HepG2 (cell line): Measurements from ENCODE around the gene NATD1. TPM values are rescaled to one million over a fixed set of nuclear protein-coding genes. Genes with fewer than 3 reads are reported as not detected.

Source experiments
- ATAC-seq: fragments of 200-7000 bp; cut with Tn5 transposase; 3 replicates; pipeline ENCODE4 v1.9.1; 2020; ENCODE audit warnings: mild to moderate bottlenecking, moderate library complexity
- BruUV-seq: library from RNA; stranded (reverse); fragments of 400-500 nt; replicated peaks from 2 replicates; lab custom pipeline; 2021; lab: Mats Ljungman, UMichigan
- CTCF ChIA-PET: fragments of 300-600 bp; formaldehyde crosslinking; extraction: SDS; loops from one replicate; lab custom pipeline; 2021; ENCODE audit warnings: low total read pairs, inconsistent platforms, low intra/inter-chr PET ratio; lab: Yijun Ruan, JAX
- POLR2A ChIA-PET: fragments of 350-600 bp; sonication (Branson Sonifier 250); formaldehyde crosslinking; loops from one replicate; lab custom pipeline; 2020; ENCODE audit warnings: antibody characterized with exemption, inconsistent platforms; lab: Yijun Ruan, JAX
- DNase-seq: peaks from one replicate; pipeline ENCODE4 v3.0.0-alpha.2; 2015; ENCODE audit warnings: low spot score
- FAIRE-seq: peaks from 3 replicates; lab custom pipeline; 2011; peaks lifted over from hg19 to GRCh38; lab: Jason Lieb, UNC
- H2AFZ ChIP-seq: one replicate; pipeline ENCODE4 v1.6.1; 2011; ENCODE audit warnings: low read length, inconsistent platforms
- H3K27ac ChIP-seq: fragments of 300-600 bp; 3 replicates; pipeline ENCODE4 v1.8.0; 2011; ENCODE audit warnings: mixed run types, mild to moderate bottlenecking, mixed read lengths, low read length, inconsistent platforms; ENCODE audit not compliant: insufficient read depth; ENCODE audit errors: extremely low read length
- H3K27me3 ChIP-seq, 2 experiments: fragments of 200-600 bp in 1 of 2; 2 replicates in 1 of 2; 3 replicates in 1 of 2; pipeline versions ENCODE4 v1.6.0 to v1.8.0; 2011; ENCODE audit warnings: low read length in 2 of 2, mild to moderate bottlenecking in 2 of 2, moderate library complexity in 2 of 2, inconsistent platforms in 1 of 2; ENCODE audit not compliant: insufficient read depth in 2 of 2, control insufficient read depth in 1 of 2
- H3K36me3 ChIP-seq, 2 experiments: fragments of 200-600 bp in 1 of 2; replicated peaks in 1 of 2; 2 replicates in 1 of 2; 3 replicates in 1 of 2; pipeline versions ENCODE4 v1.5.1 to v1.8.0; 2011; ENCODE audit warnings: low read length in 2 of 2, inconsistent platforms in 1 of 2; ENCODE audit not compliant: insufficient read depth in 2 of 2, control insufficient read depth in 1 of 2
- H3K4me1 ChIP-seq: 2 replicates; pipeline ENCODE4 v1.5.1; 2012; ENCODE audit warnings: low read length, inconsistent platforms; ENCODE audit not compliant: insufficient read depth
- H3K4me2 ChIP-seq: 2 replicates; pipeline ENCODE4 v1.6.0; 2011; ENCODE audit warnings: low read depth, low read length, inconsistent platforms
- H3K4me3 ChIP-seq, 3 experiments: fragments of 200-600 bp in 1 of 3; sonication (generic), shearing (Covaris generic) in 1 of 3; replicated peaks in 1 of 3; 2 replicates each; pipeline ENCODE4 v1.5.1; 2011 to 2016; ENCODE audit warnings: low read length in 3 of 3, inconsistent platforms in 2 of 3, low read depth in 2 of 3, mild to moderate bottlenecking in 2 of 3, control low read depth in 1 of 3, mixed read lengths in 1 of 3; ENCODE audit not compliant: insufficient read depth in 1 of 3
- H3K79me2 ChIP-seq: one replicate; pipeline ENCODE4 v1.6.1; 2011; ENCODE audit warnings: low read length, inconsistent platforms; ENCODE audit not compliant: insufficient read depth
- H3K9ac ChIP-seq: 2 replicates; pipeline ENCODE4 v1.6.0; 2011; ENCODE audit warnings: mild to moderate bottlenecking, low read depth, low read length, inconsistent platforms; ENCODE audit not compliant: insufficient read depth
- H3K9me3 ChIP-seq: 2 replicates; pipeline ENCODE4 v1.5.1; 2012; ENCODE audit warnings: mild to moderate bottlenecking, low read length
- H4K20me1 ChIP-seq: 2 replicates; pipeline ENCODE4 v1.6.0; 2011; ENCODE audit warnings: inconsistent platforms, mild to moderate bottlenecking, low read length, moderate library complexity; ENCODE audit not compliant: insufficient read depth
- AGO2 ChIP-seq: fragments of 200-400 bp; formaldehyde crosslinking; optimal IDR thresholded peaks from 2 replicates; pipeline ENCODE3; 2017; ENCODE audit warnings: mild to moderate bottlenecking, low read depth, low read length, moderate library complexity
- CCAR2 ChIP-seq: fragments of 200-400 bp; formaldehyde crosslinking; optimal IDR thresholded peaks from 2 replicates; pipeline ENCODE3; 2018; ENCODE audit warnings: low read depth, mild to moderate bottlenecking, low read length, moderate library complexity
- HIVEP1 ChIP-seq: sonication (generic); formaldehyde crosslinking; IDR thresholded peaks from 2 replicates; pipeline ENCODE4 v1.4.0; 2020; ENCODE audit warnings: mild to moderate bottlenecking, missing genetic modification reagents
- HOXA5 ChIP-seq: sonication (generic); formaldehyde crosslinking; IDR thresholded peaks from 2 replicates; pipeline ENCODE4 v1.4.0; 2020; ENCODE audit warnings: missing genetic modification reagents
- MEIS2 ChIP-seq: sonication (generic); formaldehyde crosslinking; IDR thresholded peaks from 2 replicates; pipeline ENCODE4 v1.9.0; 2021; ENCODE audit warnings: mild to moderate bottlenecking, missing genetic modification reagents
- MZF1 ChIP-seq: sonication (generic); formaldehyde crosslinking; IDR thresholded peaks from 2 replicates; pipeline ENCODE4 v1.8.1; 2023; ENCODE audit warnings: mild to moderate bottlenecking, missing genetic modification reagents, borderline replicate concordance
- ZFP36 ChIP-seq: fragments of 150-350 bp; IDR thresholded peaks from 2 replicates; pipeline ENCODE4 v1.6.1; 2018; ENCODE audit warnings: borderline replicate concordance, low read length, low read depth; ENCODE audit not compliant: partially characterized antibody
- ZMYM3 ChIP-seq: sonication (generic); formaldehyde crosslinking; IDR thresholded peaks from 2 replicates; pipeline ENCODE4 v1.5.1; 2020; ENCODE audit warnings: mild to moderate bottlenecking, missing genetic modification reagents
- ZNF747 ChIP-seq: sonication (generic); formaldehyde crosslinking; IDR thresholded peaks from 2 replicates; pipeline ENCODE4 v1.8.1; 2023; ENCODE audit warnings: missing genetic modification reagents, mild to moderate bottlenecking, borderline replicate concordance
- ZNF768 ChIP-seq: sonication (generic); formaldehyde crosslinking; IDR thresholded peaks from 2 replicates; pipeline ENCODE4 v1.4.0; 2020; ENCODE audit warnings: missing genetic modification reagents
- WGBS: methylation state at CpG from one replicate; pipeline ENCODE4 v1.1.6; 2017; ENCODE audit warnings: low lambda C conversion rate; 5-methylcytosine and 5-hydroxymethylcytosine counted together
- in situ Hi-C: cut with HindIII; loops from 2 replicates; pipeline ENCODE4 v1.10.0; 2017; ENCODE audit warnings: low pct_unique_long_range_greater_than_20kb; ENCODE audit not compliant: extremely low pct_ligation_motif_present
- intact Hi-C: fragments of 100-400 bp; cut with micrococcal nuclease; formaldehyde crosslinking; loops from one replicate; pipeline ENCODE4 v1.10.0; 2022; ENCODE audit not compliant: unreplicated experiment
- polyA plus RNA-seq, 8 experiments: library from polyadenylated mRNA; depleted of rRNA in 3 of 8; stranded (reverse) in 7 of 8; unstranded in 1 of 8; fragments of >200 nt; fragmentation: Illumina TruSeq in 4 of 8; extraction: Trizol in 4 of 8; gene quantifications; 2 replicates each; pipeline versions ENCODE4 v1.2.1 to v1.2.3, GENCODE V29; 2011 to 2016; ENCODE audit warnings: low read depth in 4 of 8, missing spikeins in 1 of 8, mixed read lengths in 1 of 8; ENCODE audit not compliant: insufficient read depth in 1 of 8
- total RNA-seq, 5 experiments: library from RNA; depleted of rRNA; stranded (reverse); fragments of >200 nt; fragmentation: Illumina TruSeq; extraction: Trizol; gene quantifications; 2 replicates each; pipeline ENCODE4 v1.2.3, GENCODE V29; 2016; ENCODE audit warnings: low read depth in 1 of 5

NATD1 gene
- total and polyA plus RNA-seq, 2 of the 13 experiments (the other 11 are each of a cell fraction or from before 2014, with no cell fraction given), result 0.31 to 2.3 TPM

GRCh38 chr17:21300601-21301571 lies 47.7 kb upstream of the NATD1 start (continued):
- TF ChIP-seq MEIS2 (no peak), ZFP36 (peak; percentile 71), ZNF747 (CRISPR knock-in tag) (no peak), AGO2 (peak; percentile 9), HIVEP1 (no peak), MZF1 (CRISPR knock-in tag) (no peak)
- TF ChIP-seq, all 625 proteins: peak for 2

- intact Hi-C loops (no loop called here), in situ Hi-C loops (loop anchor here (25.0 kb wide), 1 partner anchor 462 kb away; no protein-coding TSS in a partner anchor)
- BruUV-seq, result no TSS peak
- FAIRE-seq (no peak), ATAC-seq (no peak), DNase-seq (no peak)
- no peak for TF ChIP-seq CCAR2
- TF ChIP-seq ZNF768 (CRISPR knock-in tag), result peak; percentile 98
- peak; percentile 73 for TF ChIP-seq ZMYM3 (CRISPR knock-in tag)
- TF ChIP-seq HOXA5, result no peak
- no peaks in the 10 kb centered on the region for H3K9me3 ChIP-seq
- H3K79me2 ChIP-seq, result peaks cover 18% of the 10 kb centered on the region
- no peaks in the 10 kb centered on the region; a peak in 1 of 5 replicates for H3K27me3 ChIP-seq
- H4K20me1 ChIP-seq, result peaks cover 31% of the 10 kb centered on the region; the same call in 1 of the 2 replicates
- H3K9ac ChIP-seq, result no peak overlapping the region
- no peak overlapping the region for H3K4me2 ChIP-seq
- H2AFZ ChIP-seq, result no peak overlapping the region
- no peak overlapping the region for H3K27ac ChIP-seq
- no peak overlapping the region for H3K4me3 ChIP-seq
- CTCF ChIA-PET, result no interaction called here
- WGBS, result 73% methylated on average over 7 of the region's 7 CpGs
- POLR2A ChIA-PET, result no interaction called here
- H3K36me3 ChIP-seq, result peaks cover 28 to 66% of the 10 kb centered on the region in 2 experiments
- H3K4me1 ChIP-seq, result no peaks in the 10 kb centered on the region
These were observed 46.9 kb upstream of the NATD1 start for GRCh38 chr17:21299981-21300600.
